ENCODE data around the gene GIGYF2. TPM values are rescaled to one million over a fixed set of nuclear protein-coding genes. Genes with fewer than 3 reads are reported as not detected.

The GIGYF2 gene
- total and polyA plus RNA-seq, 12 donors: 9.9 to 71.7 (median 66.1) TPM

DNA sequence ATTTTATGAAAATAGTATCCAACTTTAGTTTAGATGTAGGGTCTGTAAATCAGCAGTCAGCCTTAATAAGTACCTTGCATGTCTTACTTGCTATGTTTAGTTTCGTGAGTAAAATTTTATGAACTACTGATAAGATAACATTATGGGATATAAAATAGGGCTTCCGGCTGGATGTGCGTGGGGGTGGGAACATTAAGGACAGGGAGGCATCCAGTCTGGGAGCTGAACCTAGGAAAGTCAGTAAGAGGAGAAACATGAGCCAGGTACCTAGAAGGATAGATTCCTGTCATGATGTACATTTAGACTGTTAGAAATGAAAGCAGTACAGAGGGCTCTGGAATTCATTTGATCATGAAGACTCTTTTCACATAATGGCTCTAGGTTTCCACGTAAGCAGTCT is 92.0 kb downstream of the GIGYF2 start:
- DNase-seq (no peak), ATAC-seq (no peak)
- Histone ChIP-seq H3K36me3 (peaks cover 0 to 94% (median 50%) of the 10 kb centered on the region in 9 donors), H3K9me3 (no peaks in the 10 kb centered on the region), H3K27me3 (no peaks in the 10 kb centered on the region), H3K4me1 (no peaks in the 10 kb centered on the region), H3K4me3 (no peak overlapping the region), H3K27ac (no peak overlapping the region)
- intact Hi-C loops (cut with DNase I): no loop called here
- TF ChIP-seq, protein P1, sequence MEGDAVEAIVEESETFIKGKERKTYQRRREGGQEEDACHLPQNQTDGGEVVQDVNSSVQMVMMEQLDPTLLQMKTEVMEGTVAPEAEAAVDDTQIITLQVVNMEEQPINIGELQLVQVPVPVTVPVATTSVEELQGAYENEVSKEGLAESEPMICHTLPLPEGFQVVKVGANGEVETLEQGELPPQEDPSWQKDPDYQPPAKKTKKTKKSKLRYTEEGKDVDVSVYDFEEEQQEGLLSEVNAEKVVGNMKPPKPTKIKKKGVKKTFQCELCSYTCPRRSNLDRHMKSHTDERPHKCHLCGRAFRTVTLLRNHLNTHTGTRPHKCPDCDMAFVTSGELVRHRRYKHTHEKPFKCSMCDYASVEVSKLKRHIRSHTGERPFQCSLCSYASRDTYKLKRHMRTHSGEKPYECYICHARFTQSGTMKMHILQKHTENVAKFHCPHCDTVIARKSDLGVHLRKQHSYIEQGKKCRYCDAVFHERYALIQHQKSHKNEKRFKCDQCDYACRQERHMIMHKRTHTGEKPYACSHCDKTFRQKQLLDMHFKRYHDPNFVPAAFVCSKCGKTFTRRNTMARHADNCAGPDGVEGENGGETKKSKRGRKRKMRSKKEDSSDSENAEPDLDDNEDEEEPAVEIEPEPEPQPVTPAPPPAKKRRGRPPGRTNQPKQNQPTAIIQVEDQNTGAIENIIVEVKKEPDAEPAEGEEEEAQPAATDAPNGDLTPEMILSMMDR (IDR thresholded peaks at IDR 0.05): no peak
- 48 to 69% methylated on average over 4 of the region's 4 CpGs for WGBS, 2 donors

DNA sequence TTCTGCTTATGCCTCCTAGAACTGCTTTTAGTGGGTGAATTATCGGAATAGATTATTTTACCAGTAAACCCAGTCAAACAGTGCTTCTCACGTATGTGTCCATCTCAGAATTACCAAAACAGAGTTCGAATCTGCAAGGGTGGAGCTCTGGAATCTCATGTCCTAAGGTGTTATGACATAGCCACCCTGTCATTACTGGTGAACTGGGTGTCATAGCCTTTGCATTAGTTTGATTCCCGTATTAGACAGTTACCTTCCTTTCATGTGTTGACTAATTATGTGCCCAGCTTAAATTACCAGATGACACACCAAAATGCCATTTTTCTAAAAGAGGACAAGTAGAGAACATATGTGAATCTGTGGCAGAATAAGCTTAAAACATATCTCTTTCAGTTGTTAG is 94.4 kb downstream of the GIGYF2 start:
- H3K4me1 ChIP-seq: no peaks in the 10 kb centered on the region
- DNase-seq (no peak), ATAC-seq (no peak)
- 93 to 94% methylated on average over 4 of the region's 4 CpGs for WGBS, 2 donors
- H3K36me3 ChIP-seq: peaks cover 0 to 100% (median 67%) of the 10 kb centered on the region in 9 donors
- TF ChIP-seq, protein P1 (IDR thresholded peaks at IDR 0.05): no peak
- H3K27ac ChIP-seq: no peak overlapping the region
- H3K27me3 ChIP-seq: no peaks in the 10 kb centered on the region
- H3K9me3 ChIP-seq: no peaks in the 10 kb centered on the region
- intact Hi-C loops (cut with DNase I): no loop called here
- no peak overlapping the region for H3K4me3 ChIP-seq

DNA sequence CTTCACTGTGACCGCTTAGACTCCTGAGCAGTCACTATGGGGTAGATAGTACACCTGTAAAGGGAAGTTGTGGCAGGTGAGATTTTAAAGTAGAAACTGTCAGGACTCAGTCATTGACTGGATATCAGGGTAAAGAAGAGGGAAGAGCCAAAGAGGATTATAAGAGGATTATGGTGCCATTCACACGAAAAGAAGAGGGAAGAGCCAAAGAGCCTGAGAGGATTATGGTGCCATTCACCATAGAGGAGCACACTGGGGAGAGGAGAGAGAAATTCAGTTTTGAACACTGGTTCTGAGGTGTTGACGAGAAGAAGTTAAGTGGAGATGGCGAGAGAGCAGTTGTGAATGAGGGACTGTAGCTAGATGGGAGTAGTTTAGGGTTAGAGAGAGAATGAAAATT is 96.1 kb downstream of the GIGYF2 start:
- Histone ChIP-seq H3K27me3 (no peaks in the 10 kb centered on the region), H3K9me3 (no peaks in the 10 kb centered on the region), H3K4me3 (no peak overlapping the region), H3K36me3 (peaks cover 0 to 100% (median 57%) of the 10 kb centered on the region in 9 donors), H3K27ac (no peak overlapping the region), H3K4me1 (no peaks in the 10 kb centered on the region)
- intact Hi-C loops (cut with DNase I): no loop called here
- ATAC-seq (no peak), DNase-seq (no peak)
- TF ChIP-seq, protein P1 (IDR thresholded peaks at IDR 0.05): no peak
- 89 to 97% methylated on average over 4 of the region's 4 CpGs for WGBS, 2 donors

DNA sequence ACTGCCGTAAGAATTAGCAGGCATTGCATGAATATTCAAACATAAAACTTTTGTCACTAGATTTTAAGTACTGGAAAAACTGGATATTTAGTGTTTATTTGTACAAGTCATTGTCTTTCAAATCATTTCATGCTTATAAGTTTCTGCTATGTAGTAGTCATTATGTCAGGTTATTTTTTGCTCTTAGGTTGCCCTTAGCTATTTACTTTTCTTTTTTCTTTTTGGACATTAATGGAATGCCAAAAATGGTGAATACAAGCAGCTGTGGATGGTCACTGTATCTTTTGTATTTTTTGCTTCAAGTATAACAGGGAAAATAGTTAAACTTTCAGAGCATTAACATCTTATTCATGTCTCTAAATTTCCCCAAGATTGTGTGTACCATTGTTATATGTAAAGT is 97.8 kb downstream of the GIGYF2 start:
- Histone ChIP-seq H3K4me3 (no peak overlapping the region), H3K9me3 (no peaks in the 10 kb centered on the region), H3K27me3 (no peaks in the 10 kb centered on the region), H3K4me1 (no peaks in the 10 kb centered on the region), H3K36me3 (peaks cover 0 to 93% (median 54%) of the 10 kb centered on the region in 9 donors), H3K27ac (no peak overlapping the region)
- intact Hi-C loops (cut with DNase I): no loop called here
- no peak for ATAC-seq
- no peak for DNase-seq
- WGBS, 2 donors: 94 to 96% methylated on average over 1 of the region's 1 CpG
- TF ChIP-seq, protein P1 (IDR thresholded peaks at IDR 0.05): no peak
